NCI-H187 (cell line): ENCODE results near the gene PROSER3.
"Not testable (repeated sequence)": the region's sequence is repeated elsewhere in the genome, so short reads cannot be mapped to it uniquely, and the experiment has no call there.

Experiments
- DNase-seq, 2 experiments: peaks; one replicate each; lab custom pipeline; 2025; lab: John Stamatoyannopoulos, UW

PROSER3 gene

DNA sequence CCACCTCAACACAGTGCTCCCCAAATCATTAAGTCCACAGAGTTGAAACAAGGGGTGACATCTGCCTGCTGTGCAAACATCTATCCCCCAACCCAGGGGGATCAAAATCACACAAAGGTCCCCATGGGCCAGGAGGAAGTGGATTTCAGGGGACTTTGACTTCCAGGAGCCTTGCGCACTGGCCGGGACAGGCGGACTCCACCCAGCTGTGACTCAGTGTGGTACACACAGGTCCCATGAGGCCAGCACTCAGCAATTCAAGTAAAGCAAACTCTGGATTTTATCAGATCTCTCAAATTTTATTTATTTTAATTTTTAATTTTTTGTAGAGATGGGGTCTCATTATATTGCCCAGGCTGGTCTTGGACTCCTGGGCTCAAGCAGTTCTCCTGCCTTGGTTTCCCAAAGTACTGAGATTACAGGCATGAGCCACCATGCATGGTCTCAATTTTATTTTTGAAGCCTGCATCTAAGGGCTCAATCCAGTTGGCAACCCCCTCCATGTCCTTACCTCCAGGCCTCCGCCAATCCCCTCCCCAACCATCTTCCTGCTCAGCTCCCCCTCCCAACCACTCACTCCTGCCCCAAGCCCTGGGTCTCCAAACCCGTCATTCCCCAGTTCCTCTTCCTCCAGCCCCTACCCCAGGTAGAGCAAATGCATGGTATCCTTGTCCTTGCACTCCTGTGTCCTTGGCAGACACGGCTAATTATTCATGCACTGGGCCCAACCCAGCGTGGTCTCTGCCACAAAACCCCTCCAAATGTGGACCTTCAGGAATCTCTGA is 35.6 kb downstream of the PROSER3 start:
- no peak for DNase-seq

DNA sequence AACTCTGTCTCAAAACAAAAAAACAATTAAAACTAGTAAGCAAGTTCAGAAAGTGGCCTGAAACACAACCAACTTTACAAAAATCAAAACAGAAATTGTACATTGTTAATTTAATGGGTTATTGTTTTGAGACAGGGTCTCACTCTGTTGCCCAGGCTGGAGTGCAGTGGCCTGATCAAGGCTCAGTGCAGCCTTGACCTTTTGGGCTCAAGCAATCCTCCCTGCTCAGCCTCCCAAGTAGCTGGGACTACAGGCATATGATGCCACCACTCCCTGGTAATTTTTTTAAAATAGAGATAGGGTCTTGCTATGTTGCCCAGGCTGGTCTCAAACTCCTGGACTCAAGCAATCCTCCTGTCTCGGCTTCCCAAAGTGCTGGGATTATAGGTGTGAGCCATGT is 37.6 kb downstream of the PROSER3 start:
- DNase-seq = not testable (repeated sequence)

DNA sequence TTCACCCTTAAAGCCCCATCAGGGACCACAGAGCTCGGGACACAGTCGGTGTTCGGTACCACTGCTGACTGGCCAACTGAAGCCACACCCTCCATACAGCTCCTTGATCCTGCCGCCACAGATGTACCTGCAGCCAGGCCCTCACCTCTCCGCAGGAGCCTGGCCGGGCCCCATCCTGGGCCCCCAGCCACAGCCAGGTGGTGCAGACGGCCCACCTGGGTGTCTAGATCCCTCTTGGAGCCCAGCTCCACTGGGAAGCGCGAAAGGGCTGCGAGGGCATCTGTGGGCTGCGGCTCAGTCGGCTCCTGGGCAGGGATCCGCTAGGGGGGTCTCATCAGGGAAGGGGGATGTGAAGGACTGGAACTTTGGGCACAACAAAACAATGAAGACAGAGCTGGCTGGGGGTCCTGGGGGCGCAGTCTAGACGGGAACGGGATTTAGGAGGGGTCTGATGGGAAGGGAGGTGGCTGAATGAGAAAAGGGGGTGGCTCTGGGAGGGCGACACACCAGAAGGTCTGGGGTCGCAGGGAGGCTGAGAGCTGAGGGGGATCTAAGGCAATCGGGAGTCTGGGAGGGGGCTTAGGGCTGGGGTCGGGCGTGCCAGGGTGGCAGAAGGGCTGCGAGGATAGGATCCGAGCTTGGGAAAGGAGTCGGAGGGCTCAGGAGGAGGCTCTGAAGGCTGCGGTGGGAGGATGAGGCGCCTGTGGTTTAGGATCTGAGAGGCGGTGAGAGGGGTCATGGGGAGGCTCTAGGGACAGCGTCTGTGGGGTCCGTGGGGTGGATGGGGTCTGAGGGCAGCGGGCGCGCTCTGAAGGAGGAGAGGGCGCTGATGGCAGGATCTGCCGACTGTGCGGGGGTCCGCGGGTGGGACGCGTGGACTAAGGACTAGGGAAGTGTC is 38.9 kb downstream of the PROSER3 start:
- no peak for DNase-seq

DNA sequence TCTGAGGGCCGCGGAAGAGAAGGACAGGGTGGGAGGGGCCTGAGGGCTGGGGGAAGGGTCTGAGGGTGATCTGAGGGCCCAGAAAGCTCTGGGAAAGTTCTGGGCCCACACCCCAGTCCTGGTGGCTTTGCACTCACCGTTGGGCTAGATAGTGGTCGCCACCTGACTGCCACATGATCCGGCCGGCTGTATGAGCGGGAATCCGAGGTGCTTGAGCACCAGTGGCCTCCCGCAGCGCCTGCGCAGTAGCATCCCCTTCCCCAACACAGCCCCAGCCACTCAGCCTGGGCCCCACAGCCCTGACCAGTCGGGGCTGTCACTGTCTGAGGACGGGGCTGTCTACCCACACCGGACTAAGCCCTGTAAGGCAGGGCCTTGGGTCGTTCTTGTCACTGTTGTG is 39.7 kb downstream of the PROSER3 start:
- no peak for DNase-seq

DNA sequence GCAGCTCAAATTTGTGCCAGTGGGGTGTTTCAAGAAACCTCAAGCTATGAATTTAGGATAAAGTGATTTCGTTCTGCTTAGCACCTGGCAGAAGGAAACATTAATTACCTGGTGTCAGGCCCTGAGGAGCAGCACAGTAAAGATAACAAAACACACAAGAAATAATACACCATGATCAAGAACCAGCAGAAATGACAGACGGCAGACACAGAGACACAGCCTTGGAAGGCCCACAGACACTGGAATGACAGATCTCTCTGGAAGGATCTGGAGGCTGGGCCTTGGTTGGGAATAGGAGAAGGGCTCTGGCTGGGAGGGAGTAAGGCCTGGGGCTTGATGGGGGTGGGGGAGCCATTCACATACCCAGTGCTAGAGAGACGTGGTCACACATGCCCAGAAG is 43.9 kb downstream of the PROSER3 start:
- no peak for DNase-seq

DNA sequence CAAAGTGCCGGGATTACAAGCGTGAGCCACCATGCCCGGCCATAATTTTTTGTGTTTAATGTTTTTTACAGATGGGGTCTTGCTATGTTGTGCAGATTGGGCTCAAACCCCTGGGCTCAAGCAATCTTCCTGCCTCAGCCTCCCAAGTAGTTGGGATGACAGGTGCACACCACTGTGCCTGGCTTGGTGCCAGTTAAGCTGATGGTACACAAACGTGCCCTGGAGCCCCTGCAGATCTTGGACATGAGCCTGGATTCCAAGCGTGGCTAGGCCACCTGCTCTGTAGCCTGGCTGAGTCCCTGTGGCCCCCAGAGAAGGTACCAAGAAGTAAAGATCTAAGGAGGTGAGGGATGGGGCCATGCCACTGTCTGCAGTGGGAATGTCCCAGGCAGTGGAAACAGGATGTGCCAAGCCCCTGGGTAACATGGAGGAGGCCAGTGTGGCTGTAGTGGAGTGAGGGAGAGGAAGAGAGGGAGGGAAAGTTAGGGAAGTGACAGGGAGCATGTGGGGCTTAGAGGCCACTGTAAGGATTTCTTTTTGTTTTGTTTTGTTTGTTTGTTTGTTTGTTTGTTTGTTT is 47.6 kb downstream of the PROSER3 start:
- no peak for DNase-seq

DNA sequence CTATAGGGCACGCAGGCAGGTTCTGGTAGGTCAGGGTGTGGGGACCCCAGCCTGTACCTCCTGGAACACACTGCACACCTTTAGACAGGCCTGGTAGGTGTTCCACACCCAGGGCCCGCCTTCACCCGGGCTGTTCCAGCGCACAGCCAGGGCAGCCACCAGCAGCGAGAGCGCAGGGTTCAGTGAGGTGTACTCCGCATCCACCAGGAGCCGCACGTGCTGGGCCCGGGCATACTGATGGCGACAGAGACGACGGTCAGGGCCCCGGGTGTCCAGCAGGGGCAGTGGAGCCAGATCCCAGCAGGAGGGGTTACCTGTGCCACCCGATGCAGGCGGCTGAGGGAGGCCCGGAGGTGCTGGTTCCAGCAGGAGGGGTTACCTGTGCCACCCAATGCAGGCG is 48.6 kb downstream of the PROSER3 start:
- no peak for DNase-seq

DNA sequence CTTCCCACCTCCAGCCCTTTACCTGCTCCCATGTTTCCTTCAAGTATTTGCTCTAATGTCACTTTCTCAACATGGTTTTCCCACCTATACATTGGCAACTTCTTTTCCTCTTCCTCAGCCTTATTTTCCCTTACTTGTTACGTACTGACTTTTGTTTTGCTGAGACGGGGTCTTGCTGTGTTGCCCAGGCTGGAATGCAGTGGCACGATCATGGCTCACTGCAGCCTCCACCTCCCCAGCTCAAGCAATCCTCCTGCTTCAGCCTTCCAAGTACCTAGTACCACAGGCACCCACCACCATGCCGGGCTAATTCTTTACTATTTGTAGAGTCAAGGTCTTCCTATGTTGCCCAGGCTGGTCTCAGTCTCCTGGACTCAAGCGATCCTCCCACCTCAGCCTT is 49.7 kb downstream of the PROSER3 start:
- no peak for DNase-seq

DNA sequence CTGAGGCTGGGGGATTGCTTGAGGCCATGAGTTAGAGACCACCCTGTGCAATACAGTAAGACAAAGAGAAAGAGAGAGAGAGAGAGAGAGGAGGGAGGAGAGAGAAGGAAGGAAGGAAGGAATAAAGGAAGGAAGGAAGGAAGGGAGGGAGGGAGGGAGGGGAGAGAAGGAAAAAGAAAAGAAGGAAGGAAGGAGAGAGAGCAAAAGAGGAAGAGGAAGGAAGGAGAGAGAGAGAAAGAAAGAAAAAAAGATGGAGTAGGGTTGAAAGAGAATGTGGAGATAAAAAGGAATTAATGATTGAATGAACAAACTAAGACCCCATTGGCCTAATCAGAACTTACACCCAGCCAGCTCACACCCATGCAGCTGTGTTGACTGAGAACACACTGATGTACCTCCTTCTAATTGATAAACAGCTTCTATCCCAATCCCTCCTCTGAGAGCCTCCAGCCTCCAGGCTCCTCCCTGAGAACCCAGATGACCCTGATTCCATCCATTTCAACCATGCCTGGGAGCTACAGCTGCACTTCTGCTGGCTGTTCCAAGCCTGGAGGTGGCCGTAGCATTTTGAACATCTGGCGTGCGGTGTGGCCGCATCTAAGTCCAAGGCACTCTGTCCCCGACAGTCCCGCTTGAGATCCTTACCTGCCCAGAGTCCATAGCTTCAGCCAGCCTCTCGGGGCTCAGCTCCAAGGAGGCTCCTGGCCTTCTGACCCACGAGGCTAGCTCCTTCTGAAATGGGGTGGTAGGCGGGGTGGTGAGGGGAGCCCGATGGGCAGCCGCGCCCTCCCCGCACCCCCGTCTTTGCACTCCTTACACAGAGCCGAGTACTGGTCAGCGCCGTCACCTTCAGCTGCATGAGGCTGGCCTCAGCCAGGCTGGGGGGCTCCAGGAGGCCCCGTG is 53.6 kb downstream of the PROSER3 start:
- DNase-seq = no peak

DNA sequence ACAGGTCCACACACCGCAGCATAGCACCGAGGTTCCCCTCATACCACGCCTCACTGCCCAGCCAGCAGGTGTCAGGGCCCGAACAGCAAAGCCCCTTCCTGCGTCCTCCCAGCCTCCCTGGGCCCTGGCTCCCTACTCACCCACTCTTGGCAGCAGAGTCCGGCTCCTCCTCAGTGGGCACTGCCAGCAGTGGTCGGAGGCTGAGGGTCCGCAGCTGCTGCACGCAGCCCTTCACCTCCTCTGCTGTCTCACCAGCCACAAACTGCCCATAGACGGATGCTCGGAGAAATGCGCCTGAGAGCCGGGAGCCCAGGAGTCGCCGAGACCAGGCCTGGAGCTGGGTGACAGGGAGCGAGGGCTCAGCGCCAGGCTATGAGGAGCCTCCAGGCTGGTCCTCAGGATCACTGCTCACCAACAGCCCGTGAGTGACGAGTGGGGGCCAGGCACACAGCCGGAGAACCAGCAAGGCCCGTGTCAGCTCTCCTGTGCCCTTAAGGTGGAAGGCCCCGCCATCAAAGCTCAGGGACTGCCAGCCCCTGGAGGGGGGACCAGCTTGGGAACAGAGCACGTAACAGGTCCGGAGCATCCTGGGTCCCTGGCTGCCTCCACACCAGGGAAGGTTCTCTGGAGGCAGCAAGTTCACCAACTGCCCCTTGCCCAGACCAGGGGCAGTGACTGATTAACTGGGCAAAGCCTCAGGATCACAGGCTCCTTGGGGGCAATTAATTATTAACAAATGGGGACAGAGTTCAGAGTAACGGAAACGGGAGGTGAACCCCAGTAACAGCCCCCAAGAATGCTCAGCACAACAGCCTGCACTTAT is 54.5 kb downstream of the PROSER3 start, which contains the start of gene PRODH2:
Gene PRODH2 (minus strand): TSS at position 626 of the 823 bp plus-strand sequence. CDS start 40 bp downstream, at position 586.
- DNase-seq = no peak

DNA sequence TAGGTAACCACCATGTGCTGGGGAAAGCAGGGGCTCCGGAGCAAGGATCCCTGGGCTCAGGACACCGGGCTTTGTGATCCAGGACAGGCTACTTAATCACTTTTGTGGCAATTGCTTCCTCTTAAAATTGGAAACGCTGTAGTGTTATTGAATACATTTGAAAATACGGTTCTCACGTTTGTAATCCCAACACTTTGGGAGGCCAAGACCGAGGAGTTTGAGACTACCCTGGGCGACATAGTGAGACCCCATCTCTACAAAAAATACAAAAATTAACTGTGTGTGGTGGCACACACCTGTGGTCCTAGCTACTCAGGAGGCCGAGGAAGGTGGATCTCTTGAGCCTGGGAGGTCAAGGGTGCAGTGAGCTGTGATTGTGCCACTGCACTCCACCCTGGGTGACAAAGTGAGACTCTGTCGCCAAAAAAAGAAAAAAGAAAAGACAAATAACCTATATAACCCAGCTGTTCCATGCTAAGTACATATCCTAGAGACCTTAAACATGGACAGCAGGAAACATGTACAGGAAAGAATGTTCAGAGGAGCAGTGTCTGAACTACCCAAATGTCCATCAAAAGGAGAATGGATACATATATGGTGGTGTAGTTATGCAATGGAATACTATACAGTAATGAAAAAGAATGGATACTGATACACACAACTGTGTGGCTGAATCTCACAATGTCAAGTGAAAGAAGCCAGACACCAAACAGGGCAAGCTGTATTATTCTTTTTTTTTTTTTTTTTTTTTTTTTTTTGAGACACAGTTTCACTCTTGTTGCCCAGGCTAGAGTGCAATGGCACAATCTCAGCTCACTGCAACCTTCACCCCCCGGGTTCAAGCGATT is 55.3 kb downstream of the PROSER3 start:
- DNase-seq = no peak

DNA sequence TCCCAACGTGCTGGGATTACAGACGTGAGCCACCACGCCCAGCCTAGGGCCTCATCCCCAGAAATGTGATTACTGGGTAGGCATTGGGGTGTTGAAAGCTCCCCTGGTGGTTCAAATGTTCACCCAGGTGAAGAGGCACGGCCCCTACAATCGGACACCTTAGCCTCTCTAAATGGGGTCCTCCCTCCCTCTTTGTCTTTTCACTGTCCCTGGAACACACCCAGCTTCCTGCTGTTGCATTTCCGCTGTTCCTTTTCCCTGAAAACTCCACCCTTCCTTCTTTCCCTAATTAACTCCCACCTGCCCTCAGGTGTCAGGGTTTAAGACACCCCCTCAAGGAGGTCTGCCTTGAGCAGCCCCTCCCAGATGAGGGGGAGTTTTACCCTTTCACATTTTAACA is 58.3 kb downstream of the PROSER3 start:
- no peak for DNase-seq

DNA sequence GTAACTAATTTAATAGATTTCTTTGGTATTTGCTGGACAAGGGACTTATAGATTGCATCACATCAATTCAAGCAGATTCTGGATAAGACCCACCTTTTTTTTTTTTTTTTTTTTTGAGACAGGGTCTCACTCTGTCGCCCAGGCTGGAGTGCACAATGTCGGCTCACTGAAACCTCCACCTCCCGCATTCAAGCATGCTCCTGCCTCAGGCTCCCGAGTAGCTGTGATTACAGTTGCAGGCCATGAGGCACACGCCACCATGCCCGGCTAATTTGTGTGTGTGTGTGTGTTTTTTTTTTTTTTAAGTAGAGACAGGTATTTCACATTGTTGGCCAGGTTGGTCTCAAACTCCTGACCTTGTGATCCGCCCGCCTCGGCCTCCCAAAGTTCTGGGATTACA is 58.9 kb downstream of the PROSER3 start:
- no peak for DNase-seq

DNA sequence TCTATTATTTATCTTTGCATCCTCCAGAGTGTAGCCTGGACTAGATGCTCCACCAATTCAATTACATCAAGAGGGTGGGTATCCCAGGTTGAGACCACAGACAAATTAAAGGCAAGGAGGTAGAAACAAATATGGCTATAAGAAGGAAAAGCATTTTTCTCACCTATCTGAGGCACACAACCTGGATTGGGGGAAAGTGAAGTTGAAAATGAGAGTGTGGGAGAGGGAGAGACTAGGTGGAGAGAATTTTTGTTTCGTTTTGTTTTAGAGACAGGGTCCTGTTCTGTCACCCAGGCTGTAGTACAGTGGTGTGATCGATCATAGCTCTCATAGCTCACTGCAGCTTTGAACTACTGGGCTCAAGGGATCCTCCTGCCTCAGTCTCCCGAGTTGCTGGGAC is 60.5 kb downstream of the PROSER3 start:
- DNase-seq = no peak
